GM12878 (cell line): ENCODE data around the gene CFAP99. TPM values are rescaled to one million over a fixed set of nuclear protein-coding genes. Genes with fewer than 3 reads are reported as not detected.

Experiments
- ATAC-seq: fragments of 200-7000 bp; cut with Tn5 transposase; 3 replicates; pipeline ENCODE4 v1.9.1; 2020; ENCODE audit warnings: mild to moderate bottlenecking, moderate library complexity
- BruUV-seq: library from RNA; stranded (reverse); fragments of 400-500 nt; replicated peaks from 2 replicates; lab custom pipeline; 2021; lab: Mats Ljungman, UMichigan
- CTCF ChIA-PET: fragments of 300-600 bp; sonication (Branson Sonifier 250); formaldehyde crosslinking; extraction: SDS; loops from one replicate; lab custom pipeline; 2021; ENCODE audit warnings: inconsistent platforms; lab: Yijun Ruan, JAX
- POLR2A ChIA-PET: fragments of 350-600 bp; formaldehyde crosslinking; extraction: SDS; loops from one replicate; lab custom pipeline; 2021; ENCODE audit warnings: inconsistent platforms; lab: Charles Lee
- RAD21 ChIA-PET: fragments of 300-600 bp; sonication (Branson Sonifier 250); formaldehyde crosslinking; loops from one replicate; lab custom pipeline; 2023; ENCODE audit warnings: antibody characterized with exemption; ENCODE audit not compliant: unreplicated experiment; lab: Charles Lee
- SMC1A ChIA-PET: fragments of 300-600 bp; sonication (Branson Sonifier 250); formaldehyde crosslinking; loops from one replicate; lab custom pipeline; 2023; ENCODE audit not compliant: unreplicated experiment, uncharacterized antibody; lab: Charles Lee
- DNase-seq: peaks from one replicate; pipeline ENCODE4 v3.0.0-alpha.2; 2011; ENCODE audit warnings: low read depth, low spot score
- FAIRE-seq: peaks from 3 replicates; lab custom pipeline; 2011; peaks lifted over from hg19 to GRCh38; lab: Jason Lieb, UNC
- H2AFZ ChIP-seq: 2 replicates; pipeline ENCODE4 v1.6.0; 2011; ENCODE audit warnings: low read depth, low read length, control low read depth; ENCODE audit not compliant: control insufficient read depth
- H3K27ac ChIP-seq: 2 replicates; pipeline ENCODE4 v1.5.1; 2011; ENCODE audit warnings: control low read depth; ENCODE audit not compliant: control insufficient read depth, insufficient read depth
- H3K27me3 ChIP-seq, 2 experiments: replicated peaks in 1 of 2; 2 replicates each; pipeline versions ENCODE4 v1.6.0 to v1.6.1; 2011; ENCODE audit warnings: low read length in 1 of 2; ENCODE audit not compliant: control insufficient read depth in 2 of 2, insufficient read depth in 2 of 2
- H3K36me3 ChIP-seq, 2 experiments: 2 replicates each; pipeline ENCODE4 v1.5.1; 2011; ENCODE audit warnings: low read length in 1 of 2; ENCODE audit not compliant: control insufficient read depth in 2 of 2, insufficient read depth in 2 of 2
- H3K4me1 ChIP-seq: 2 replicates; pipeline ENCODE4 v1.6.1; 2011; ENCODE audit warnings: mild to moderate bottlenecking, low read length, moderate library complexity, mixed read lengths; ENCODE audit not compliant: control insufficient read depth, insufficient read depth
- H3K4me2 ChIP-seq: 2 replicates; pipeline ENCODE4 v1.6.0; 2011; ENCODE audit warnings: control low read depth; ENCODE audit not compliant: control insufficient read depth, insufficient read depth
- H3K4me3 ChIP-seq: fragments of 200-600 bp; sonication (generic); 2 replicates; pipeline ENCODE4 v1.5.1; 2016
- H3K79me2 ChIP-seq: 2 replicates; pipeline ENCODE4 v1.6.0; 2011; ENCODE audit warnings: low read length; ENCODE audit not compliant: control insufficient read depth, insufficient read depth
- H3K9ac ChIP-seq: 2 replicates; pipeline ENCODE4 v1.8.0; 2011; ENCODE audit warnings: low read length, control low read depth, mixed read lengths; ENCODE audit not compliant: control insufficient read depth, insufficient read depth
- H3K9me3 ChIP-seq: replicated peaks from 3 replicates; pipeline ENCODE4 v1.5.1; 2011; ENCODE audit warnings: mild to moderate bottlenecking, low read length; ENCODE audit not compliant: control insufficient read depth, insufficient read depth
- H4K20me1 ChIP-seq: 2 replicates; pipeline ENCODE4 v1.6.0; 2011; ENCODE audit not compliant: control insufficient read depth, insufficient read depth
- CEBPB ChIP-seq, 2 experiments: fragments of 150-350 bp in 1 of 2; IDR thresholded peaks; 2 replicates each; pipeline ENCODE4 v1.6.1; 2012 to 2014; ENCODE audit warnings: low read depth in 2 of 2, low read length in 2 of 2, borderline replicate concordance in 1 of 2, inconsistent platforms in 1 of 2
- CREB1 ChIP-seq: IDR thresholded peaks from 2 replicates; pipeline ENCODE4 v1.6.1; 2012; ENCODE audit warnings: low read depth, mild to moderate bottlenecking, inconsistent platforms
- ESRRA ChIP-seq: IDR thresholded peaks from 2 replicates; pipeline ENCODE4 v1.6.1; 2012; ENCODE audit warnings: mild to moderate bottlenecking, low read length, improper control_type of control experiment
- EZH2 ChIP-seq: IDR thresholded peaks from 2 replicates; pipeline ENCODE4 v1.6.1; 2012; ENCODE audit warnings: low read depth, mild to moderate bottlenecking, control low read depth, inconsistent platforms, low read length, borderline replicate concordance; ENCODE audit not compliant: control insufficient read depth
- HCFC1 ChIP-seq: fragments of 150-350 bp; IDR thresholded peaks from 2 replicates; pipeline ENCODE4 v1.6.1; 2014; ENCODE audit warnings: low read length
- POU2F2 ChIP-seq: IDR thresholded peaks from 3 replicates; pipeline ENCODE4 v1.6.1; 2011; ENCODE audit warnings: low read depth, mild to moderate bottlenecking, low read length, borderline replicate concordance
- RB1 ChIP-seq: fragments of 450-650 bp; formaldehyde crosslinking; IDR thresholded peaks from 2 replicates; pipeline ENCODE4 v1.6.1; 2017; ENCODE audit warnings: mild to moderate bottlenecking, borderline replicate concordance
- RELB ChIP-seq: fragments of 450-650 bp; IDR thresholded peaks from 2 replicates; pipeline ENCODE4 v1.6.1; 2017; ENCODE audit warnings: low read depth, mild to moderate bottlenecking, moderate library complexity
- SMAD1 ChIP-seq: fragments of 450-650 bp; IDR thresholded peaks from 2 replicates; pipeline ENCODE4 v1.6.1; 2018; ENCODE audit warnings: mild to moderate bottlenecking, low read depth; ENCODE audit not compliant: partially characterized antibody
- STAT3 ChIP-seq: IDR thresholded peaks from 2 replicates; pipeline ENCODE4 v1.6.1; 2011; ENCODE audit warnings: low read depth, low read length, improper control_type of control experiment
- YY1 ChIP-seq: IDR thresholded peaks from 2 replicates; pipeline ENCODE4 v1.6.1; 2011; ENCODE audit warnings: low read depth, mild to moderate bottlenecking, low read length
- WGBS: methylation state at CpG from one replicate; pipeline ENCODE4 v1.1.6; 2016; ENCODE audit warnings: low lambda C conversion rate; ENCODE audit not compliant: insufficient replicate concordance, insufficient coverage; ENCODE audit errors: missing lambda C conversion rate; 5-methylcytosine and 5-hydroxymethylcytosine counted together
- in situ Hi-C: fragments of 300-500 bp; cut with MboI; formaldehyde crosslinking; loops from 9 replicates; pipeline ENCODE4 v1.14.3; 2018; ENCODE audit warnings: mixed read lengths
- intact Hi-C: fragments of 100-400 bp; cut with micrococcal nuclease; formaldehyde crosslinking; loops from one replicate; pipeline ENCODE4 v1.14.2; 2022; ENCODE audit not compliant: unreplicated experiment
- polyA plus RNA-seq, 11 experiments: library from polyadenylated mRNA; depleted of rRNA in 4 of 11; unstranded in 6 of 11; stranded (reverse) in 5 of 11; fragments of >200 nt; fragmentation: Nextera tagmentation in 4 of 11; fragmentation: Illumina TruSeq in 1 of 11; extraction: Ambion mirVana in 4 of 11; extraction: Trizol in 1 of 11; gene quantifications; 1 replicate in 1 of 11; 2 replicates in 10 of 11; pipeline versions ENCODE4 v1.2.1 to v1.2.3, GENCODE V29; 2011 to 2016; ENCODE audit warnings: inconsistent platforms in 2 of 11, missing spikeins in 2 of 11, low read depth in 1 of 11
- total RNA-seq, 4 experiments: library from RNA; depleted of rRNA in 3 of 4; stranded (reverse); fragments of >200 nt in 3 of 4; fragmentation: Illumina TruSeq in 1 of 4; extraction: Trizol in 1 of 4; gene quantifications; 2 replicates each; pipeline versions ENCODE4 v1.2.1 to v1.2.3, GENCODE V29; 2013 to 2021

Gene CFAP99
- total and polyA plus RNA-seq, 10 of the 15 experiments (the other 5 are each of a cell fraction or from before 2014, with no cell fraction given): not detected

DNA sequence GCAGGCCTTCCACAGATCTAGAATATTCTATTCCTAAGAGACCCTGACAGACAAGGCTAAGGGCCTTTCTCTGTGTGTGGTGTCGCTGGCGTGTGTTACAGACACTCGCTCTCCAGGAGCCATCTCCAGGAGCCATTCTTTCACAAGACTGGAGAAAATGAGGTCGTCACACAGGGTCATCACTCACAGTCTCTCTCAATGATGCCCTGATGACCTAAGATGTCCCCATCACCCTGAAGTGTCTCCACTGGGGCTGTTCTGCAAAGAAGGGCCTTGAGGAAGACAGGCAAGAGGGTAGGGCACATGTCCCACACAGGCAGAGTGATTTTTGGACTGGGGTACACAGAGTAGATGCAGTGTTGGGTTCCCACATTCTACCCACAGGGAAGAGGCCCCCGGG is 35.0 kb upstream of the CFAP99 start:
- DNase-seq (no peak), FAIRE-seq (no peak), ATAC-seq (no peak)
- H3K27ac ChIP-seq: no peak overlapping the region
- ChIA-PET SMC1A (no interaction called here), CTCF (no interaction called here), POLR2A (no interaction called here), RAD21 (no interaction called here)
- TF ChIP-seq CREB1 (no peak), ESRRA (no peak), POU2F2 (no peak), EZH2 (no peak), RELB (no peak), HCFC1 (no peak), STAT3 (no peak), RB1 (no peak), CEBPB (IDR thresholded peaks at IDR 0.05; ENCODE audit: borderline replicate concordance in 1 of 2, low read depth in 2 of 2, low read length in 2 of 2) (no peak), YY1 (no peak), SMAD1 (no peak)
- H3K27me3 ChIP-seq: no peaks in the 10 kb centered on the region
- WGBS: 41% methylated on average over 5 of the region's 5 CpGs
- in situ Hi-C loops: no loop called here
- H3K4me3 ChIP-seq: no peak overlapping the region
- intact Hi-C loops: no loop called here
- no peak overlapping the region for H3K4me2 ChIP-seq
- H3K36me3 ChIP-seq: no peaks in the 10 kb centered on the region
- H3K79me2 ChIP-seq: no peaks in the 10 kb centered on the region
- H2AFZ ChIP-seq: no peak overlapping the region
- no peaks in the 10 kb centered on the region for H3K4me1 ChIP-seq
- no TSS peak for BruUV-seq
- H3K9ac ChIP-seq: no peak overlapping the region
- H4K20me1 ChIP-seq: 0 out of 2 replicates have a peak, but pooled peaks cover 4% of the 10 kb centered on the region
- no peaks in the 10 kb centered on the region; the same call in 2 of the 3 replicates for H3K9me3 ChIP-seq
